NCI-H1092 treated with DMSO at 0.1 percent for 48 hours (cell line): ENCODE results near the gene MIEF2.
A peak's percentile ranks its signal among the peaks of the same experiment; 100 is the strongest.
"Not testable (repeated sequence)": the region's sequence is repeated elsewhere in the genome, so short reads cannot be mapped to it uniquely, and the experiment has no call there.

Experiments
- DNase-seq: peaks from one replicate; lab custom pipeline; 2025; lab: John Stamatoyannopoulos, UW

The MIEF2 gene, protein sequence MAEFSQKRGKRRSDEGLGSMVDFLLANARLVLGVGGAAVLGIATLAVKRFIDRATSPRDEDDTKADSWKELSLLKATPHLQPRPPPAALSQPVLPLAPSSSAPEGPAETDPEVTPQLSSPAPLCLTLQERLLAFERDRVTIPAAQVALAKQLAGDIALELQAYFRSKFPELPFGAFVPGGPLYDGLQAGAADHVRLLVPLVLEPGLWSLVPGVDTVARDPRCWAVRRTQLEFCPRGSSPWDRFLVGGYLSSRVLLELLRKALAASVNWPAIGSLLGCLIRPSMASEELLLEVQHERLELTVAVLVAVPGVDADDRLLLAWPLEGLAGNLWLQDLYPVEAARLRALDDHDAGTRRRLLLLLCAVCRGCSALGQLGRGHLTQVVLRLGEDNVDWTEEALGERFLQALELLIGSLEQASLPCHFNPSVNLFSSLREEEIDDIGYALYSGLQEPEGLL

DNA sequence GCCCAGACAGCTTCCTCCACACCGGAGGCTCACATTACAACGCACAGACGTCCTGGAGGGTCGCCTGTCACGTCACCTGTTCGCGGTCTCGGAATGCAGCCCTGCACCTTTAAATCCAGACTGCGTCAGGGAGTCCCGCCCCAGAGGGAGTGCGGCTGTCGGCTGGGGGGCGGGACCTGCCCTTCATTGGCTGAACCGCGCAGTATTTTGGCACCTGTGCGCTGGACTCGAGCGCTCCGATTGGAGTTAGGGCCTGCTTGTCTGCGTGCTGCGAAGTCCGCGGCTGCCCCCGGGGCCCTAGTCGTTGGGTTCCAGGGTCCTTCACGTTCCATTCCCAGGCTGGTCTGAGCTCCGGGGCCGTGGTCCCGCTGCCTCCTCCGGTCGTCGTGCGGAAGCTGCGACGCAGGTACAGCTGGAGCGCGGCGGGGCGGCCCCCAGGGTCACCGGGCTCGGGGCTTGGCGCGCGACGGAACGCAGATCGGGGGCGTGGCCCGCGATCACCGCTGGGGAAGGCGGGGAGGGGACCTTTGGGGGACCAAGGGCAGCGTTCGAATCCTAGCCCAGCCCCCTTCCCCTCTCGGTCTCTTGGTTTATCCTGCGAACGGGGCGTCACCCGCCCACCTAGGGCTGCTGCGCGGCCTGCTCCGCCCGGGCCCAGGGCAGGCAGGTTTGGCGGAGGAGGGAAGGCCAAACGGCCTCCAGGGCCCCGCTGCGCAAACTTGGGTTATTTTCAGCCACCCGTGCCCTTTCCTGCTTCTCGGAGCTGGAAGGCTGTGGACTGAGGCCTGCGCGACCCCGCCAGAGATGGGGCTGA, at the start of gene MIEF2:
MIEF2 (plus strand) TSS at position 331 of the 814 bp plus-strand sequence. CDS start 2,059 bp downstream, outside the sequence.
- peak; percentile 89 for DNase-seq

DNA sequence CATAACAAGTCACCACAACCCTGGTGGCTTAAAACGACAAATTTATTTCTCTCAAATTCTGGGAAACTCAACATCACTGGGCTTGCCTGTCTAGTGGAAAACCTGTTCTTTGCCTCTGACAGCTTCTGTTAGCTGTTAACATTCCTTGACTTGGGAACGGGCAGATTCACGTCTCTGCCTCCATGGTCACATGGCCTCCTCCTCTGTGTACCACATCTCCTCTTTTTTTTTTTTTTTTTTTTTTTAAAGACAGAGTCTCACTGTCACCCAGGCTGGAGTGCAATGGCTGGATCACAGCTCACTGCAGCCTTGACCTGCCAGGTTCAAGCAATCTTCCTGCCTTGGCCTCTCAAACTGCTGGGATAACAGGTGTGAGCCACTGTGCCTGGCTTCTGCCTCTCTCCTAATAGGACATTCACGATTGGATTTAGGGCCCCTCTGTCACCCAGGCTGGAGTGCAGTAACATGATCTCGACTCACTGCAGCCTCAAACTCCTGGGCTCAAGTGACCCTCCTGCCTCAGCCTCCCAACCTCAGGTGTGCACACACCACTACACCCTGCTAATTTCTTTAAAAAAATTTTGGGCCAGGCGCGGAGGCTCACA, 46.7 kb upstream of the MIEF2 start:
- no peak for DNase-seq

DNA sequence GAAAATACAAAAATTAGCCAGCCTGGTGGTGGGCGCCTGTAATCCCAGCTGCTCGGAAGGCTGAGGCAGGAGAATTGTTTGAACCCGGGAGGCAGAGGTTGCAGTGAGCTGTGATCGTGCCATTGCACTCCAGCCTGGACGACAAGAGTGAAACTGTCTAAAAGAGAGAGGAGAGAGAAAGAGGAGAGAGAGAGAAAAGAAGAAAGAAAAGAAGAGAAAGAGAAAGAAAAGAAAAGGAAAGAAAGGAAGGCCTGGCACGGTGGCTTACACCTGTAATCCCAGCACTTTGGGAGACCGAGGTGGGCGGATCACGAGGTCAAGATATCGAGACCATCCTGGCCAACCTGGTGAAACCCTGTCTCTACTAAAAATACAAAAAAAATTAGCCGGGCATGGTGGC, 43.6 kb upstream of the MIEF2 start:
- not testable (repeated sequence) for DNase-seq

DNA sequence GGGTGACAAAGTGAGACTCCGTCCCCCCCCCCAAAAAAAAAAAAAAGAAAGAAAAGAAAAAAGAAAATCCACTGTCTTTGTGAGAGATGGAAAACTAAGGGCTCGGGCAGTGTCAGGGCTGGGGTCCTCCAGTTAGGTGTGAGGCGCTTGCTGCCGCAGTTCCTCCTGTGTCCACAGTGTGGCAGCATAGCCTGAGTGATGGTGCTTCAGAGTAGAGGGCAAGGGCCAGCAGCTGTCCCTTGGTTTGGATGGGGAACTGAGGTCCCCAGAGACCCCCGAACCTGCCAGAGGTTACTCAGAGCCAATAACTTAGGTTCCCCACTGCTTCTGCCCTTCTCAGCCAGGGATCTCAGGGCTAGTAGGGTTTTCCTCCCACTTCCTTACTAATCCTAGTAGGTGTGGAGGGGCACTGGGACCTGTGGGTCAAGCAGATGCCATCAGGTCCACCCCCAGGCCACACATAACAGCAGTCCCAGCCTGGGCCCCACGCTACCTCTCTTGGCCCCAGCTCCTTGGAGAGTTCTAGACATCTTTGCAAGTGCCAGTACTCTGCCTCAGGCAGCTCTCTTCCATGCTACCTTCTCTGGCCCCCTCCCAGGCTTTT, 42.9 kb upstream of the MIEF2 start:
- DNase-seq: peak; percentile 27

DNA sequence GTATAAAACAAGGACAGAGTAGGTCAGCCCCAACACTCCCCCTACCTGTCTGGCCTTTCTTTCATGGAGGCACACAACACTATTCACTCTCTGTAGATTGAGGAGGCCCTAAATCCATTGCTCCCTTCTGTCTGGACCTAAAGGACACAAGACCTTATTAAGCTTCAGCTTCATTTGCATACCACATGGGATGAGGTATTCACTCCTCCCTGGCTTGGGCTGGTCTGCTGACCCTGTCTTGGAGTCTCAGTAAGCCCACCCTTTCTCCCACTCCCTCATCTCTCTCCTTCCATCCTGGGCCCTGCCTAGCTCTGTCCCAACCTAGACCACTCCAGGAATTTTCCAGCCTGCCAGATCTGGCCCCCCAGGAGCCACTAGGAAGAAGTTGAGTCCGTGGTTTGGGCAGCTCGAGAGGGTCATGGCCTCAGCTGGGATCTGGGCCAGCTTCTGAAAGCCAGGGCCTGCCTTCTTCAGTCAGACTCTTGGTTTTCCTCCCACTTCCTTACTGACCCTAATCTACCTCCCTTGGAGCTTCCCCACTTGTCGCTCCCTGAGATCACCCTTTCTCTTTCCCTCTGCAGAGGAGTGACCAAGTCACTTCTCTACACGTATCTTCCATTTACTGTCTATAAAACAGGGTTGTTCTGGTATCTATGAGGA, 41.6 kb upstream of the MIEF2 start:
- DNase-seq: no peak

DNA sequence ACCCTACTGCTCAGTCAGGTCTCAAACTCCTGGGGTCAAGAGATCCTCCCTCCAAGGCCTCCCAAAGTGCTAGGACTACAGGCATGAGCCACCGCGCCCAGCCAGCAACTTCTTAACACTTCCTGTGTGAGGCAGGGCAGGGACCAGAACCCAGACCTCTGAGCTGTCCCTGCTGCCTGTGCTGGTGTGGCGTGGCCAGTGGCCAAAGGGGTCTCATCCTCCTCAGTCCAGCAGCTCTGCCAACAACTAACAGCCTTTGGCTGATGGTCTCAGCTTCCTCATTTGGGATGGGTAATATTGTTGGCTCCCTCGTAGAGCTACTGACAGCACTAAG, 36.4 kb upstream of the MIEF2 start:
- DNase-seq: no peak

DNA sequence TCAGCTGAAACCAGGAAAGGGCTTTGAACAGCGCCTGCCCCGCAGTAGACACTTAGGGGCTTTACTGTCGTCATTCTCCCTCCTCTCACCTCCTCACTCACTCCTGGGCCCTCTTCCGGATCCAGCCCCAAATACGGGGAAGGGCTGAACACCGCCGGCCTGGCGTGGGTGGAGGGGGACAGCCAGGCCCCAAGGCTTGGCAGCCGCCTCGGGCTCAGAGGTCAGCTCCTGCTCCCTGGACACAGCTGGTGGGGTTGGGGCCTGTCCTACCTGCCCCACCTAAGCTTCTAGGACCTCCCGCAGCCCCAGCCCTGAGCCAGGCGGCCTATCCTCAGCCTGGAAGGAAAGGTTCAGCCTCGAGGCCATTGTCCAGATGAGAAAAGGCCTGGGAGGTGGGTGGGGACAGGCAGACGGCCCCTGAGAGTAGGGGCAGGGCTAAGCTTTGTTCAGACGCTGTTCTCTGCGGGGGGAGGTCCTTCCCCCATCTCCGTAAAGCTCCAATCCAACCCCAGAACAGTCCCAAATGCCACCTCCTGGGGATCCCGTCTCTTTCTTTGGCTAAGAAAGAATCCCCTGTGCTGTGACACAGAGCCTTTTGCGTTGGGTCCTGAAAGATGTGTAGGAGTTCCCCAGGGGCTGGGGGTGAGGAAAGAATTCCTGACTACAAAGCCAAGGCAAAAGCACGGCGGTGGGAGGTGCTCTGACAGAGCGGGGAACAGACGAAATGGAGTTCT, 35.9 kb upstream of the MIEF2 start:
- no peak for DNase-seq

DNA sequence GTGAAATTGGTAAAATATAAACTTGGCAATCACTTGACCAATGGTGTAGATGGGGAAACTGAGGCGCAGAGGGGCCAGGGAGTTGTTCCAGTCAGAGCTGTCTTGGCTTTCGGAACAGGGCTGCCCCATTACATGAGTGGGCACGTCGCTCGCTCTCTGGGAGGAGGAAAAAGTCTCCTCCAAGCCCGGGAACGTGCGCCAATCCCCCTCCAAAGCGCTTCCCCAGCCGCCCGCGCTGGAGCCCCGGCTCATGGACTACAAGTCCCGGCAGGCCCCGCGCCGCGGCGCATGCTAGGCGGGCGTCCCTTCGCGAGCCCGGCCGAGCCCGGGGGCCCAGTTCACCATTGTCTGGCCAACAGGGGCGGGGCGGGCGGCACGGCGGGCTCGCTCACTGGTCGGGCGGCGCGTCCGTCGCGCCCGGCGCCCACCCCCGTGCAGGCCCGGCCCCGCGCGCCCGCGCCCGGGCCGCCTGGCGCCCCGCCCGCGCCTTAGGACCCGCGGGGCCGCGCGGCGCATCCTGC, 35.3 kb upstream of the MIEF2 start, which contains the start of gene LLGL1:
LLGL1 (plus strand) TSS at position 515 of the 521 bp plus-strand sequence. CDS start 48 bp downstream, outside the sequence.
- peak; percentile 79 for DNase-seq

DNA sequence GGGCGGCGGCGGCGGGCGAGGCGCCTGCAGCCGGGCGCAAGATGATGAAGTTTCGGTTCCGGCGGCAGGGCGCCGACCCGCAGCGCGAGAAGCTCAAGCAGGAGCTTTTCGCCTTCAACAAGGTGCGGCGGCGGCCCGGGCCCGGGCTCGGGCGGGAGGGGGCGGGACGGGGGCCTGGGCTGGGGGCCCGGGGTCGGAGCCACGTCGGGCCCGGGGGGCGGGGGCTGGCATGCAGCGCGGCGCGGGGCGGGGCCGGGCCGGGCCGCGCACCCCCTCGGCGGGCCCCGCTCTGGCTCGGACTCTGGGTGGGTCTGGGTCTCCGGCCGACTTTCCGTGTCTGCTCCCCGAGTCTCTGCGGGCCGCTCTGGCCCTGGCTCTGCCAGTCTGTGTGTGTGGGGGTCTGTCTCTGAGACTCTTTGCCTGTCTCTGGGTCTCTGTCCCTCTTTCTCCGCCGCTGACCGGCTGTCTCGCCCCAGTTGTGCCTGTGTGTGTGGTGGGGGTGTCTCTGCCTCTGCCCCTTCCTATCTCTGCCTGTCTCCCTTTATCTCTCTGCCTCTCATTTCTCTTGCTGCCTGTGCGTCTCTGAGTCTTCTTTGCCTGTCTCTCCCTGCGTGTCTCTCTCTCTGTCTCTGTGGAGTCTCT, 34.7 kb upstream of the MIEF2 start:
- DNase-seq: no peak

DNA sequence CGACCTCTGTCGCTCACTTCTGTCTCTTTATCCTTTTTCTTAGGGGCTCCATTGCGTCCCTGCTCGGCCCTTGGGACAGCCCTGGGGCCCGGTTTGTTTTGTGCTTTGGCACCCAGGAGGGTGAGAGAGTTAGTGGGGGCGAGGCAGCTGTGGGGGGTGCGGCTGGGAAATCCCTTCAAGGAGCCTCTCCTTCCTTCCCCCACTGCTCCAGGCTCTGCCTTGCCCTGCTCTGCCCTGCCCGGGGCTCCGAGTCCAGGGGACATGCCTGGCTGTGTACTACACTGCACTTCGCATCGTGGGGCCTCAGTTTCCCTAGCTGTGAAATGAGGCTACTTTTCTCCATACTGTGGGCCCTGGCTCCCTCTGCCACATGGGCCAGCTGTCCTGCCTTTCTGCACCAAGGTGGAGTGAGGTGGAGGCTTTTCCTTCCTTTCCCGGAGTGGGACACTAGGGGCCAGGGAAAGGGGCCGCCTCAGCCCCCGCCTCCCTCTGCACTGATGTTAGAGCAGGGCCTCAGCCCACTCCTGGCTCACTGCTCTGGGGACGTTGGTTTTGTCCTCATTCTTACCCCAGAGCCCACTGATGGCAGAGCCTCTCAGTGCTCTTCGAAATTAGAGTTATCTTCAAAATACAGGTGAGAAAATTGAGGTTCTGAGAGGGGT, 34.0 kb upstream of the MIEF2 start:
- DNase-seq: no peak

DNA sequence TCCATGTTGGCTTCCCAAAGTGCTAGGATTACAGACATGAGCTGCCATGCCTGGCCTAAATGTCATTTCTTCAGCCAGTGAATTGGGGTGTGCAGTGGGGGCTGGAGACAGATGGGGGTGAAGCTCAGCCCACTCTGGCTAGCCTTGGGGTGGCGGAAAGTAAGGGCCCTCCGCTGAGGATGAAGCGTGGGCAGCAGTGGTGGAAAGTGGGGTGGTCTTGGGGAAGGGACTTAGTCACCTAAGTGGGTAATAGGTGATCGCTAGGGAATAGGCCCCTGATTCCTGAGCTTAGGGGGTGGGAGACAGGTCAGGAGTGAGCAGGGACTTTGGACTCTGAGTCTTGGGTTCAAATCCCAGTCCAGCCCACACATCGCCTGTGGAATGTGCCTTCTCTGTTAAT, 32.8 kb upstream of the MIEF2 start:
- no peak for DNase-seq

DNA sequence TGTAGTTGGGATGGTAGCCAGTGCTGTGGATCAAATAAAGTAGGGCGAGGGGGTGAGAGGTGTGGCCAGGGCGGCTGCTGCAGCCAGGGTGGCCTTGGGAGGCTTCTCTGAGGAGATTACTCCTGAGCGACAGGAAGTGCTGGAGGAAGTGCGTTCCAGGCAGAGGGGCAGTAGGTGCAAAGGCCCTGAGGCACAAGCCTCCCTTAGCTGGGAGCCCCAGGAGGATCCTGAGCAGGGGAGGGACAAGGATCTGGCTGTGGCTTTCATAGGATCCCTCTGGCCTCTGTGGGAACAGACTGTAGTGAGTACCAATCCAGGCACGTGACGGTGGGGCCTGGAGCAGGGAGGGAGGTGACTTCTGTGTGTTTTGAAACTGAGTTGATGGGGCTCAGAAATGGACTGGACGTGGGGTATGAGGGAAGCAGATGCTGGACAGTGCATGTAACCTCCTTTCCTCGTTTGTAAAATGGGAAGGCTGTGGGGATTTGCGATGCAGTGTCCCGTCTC, 32.2 kb upstream of the MIEF2 start:
- no peak for DNase-seq

DNA sequence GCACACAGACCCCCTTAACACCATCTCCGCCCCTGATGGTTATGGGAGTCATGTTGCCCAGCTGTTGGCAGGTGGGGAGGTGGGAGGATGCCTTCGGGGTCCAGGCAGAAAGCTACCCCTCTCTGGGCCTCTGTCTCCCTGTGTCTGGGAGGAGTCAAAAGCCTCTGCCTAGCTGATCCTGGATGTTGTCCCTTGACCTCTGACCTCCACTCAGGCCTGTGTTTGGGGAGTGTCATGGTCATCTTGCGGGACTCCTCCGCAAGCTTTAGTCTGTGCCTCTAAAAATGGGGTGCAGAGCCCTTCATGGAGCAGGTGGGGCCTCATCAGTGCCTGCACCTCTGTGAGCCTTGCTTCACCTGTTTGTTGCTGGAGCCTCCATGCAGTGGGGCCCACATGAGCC, 31.2 kb upstream of the MIEF2 start:
- no peak for DNase-seq

DNA sequence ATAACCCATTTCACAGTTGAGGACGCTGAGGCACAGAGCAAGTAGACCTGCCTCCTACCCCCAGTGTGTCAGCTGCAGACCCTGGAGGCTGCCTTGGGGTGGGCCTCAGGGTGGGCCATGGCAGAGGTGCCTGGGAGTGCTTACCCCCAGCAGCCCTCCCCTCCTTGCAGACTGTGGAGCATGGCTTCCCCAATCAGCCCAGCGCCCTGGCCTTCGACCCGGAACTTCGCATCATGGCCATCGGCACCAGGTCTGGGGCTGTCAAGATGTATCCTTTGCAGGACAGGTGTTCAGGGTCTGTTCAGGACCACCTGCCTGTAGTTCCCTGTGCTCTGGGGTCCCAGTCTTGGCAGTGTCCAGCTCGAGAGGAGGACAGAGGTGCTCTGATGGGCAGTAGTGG, 30.7 kb upstream of the MIEF2 start:
- no peak for DNase-seq

DNA sequence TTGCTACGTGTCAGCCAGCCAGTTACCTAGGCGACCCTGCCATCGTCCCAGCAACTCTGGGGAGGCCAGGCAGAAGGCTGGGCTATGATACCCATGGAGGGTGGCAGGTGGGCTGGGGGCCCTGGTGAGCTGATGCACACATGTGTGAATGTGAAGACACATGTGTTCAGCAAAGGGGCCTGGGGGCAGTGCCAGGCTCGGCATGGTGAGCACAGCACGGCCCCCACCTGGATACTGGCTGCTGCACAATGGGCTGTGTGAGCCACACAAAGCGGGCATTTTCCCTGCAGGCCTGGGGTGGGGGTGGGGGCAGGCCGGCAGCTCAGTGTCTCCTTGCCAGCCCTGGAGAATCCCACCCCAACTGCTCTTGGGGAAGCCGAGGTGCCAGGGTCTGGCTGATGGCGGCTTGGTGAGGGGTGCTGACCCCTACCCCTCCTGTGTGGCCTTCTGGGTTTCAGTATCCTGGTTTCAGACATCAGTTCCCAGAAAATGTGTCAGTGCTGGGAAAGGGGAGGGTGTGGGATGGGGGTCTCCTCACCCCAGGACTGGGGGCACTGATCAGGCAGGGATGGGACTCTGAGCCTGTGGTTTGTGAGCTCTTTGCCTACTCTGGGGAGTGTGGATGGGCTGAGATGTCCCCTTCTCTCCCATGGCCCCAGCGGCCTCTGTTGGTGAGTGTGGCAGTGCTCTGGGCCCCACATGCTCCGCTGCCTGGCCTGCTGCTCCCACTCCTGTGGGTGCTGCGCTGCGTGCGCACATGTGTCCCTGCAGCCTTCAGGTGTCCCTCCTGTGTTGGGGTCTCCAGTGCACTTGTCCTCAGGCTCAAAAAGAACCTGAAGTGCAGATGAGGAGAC, 29.9 kb upstream of the MIEF2 start:
- DNase-seq: no peak

DNA sequence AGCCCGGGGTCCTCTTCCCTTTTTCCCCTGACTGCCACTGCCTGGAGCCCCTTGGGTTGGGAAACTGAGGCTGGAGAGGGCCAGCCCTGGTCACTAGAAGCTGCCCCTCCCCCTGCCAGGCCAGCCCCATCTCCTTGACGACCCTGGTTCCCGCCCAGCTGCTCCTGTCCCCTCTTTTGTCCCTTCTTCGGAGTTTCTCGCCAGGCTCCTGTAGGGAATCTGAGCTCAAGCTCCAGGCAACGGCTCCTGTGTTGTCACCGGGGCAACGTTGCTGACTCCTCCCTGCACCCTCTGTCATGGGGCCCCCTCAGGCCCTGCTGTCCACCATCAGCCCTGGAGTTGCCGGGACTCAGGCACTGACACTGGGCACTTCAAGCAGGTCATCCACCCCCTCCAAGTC, 29.3 kb upstream of the MIEF2 start:
- no peak for DNase-seq

DNA sequence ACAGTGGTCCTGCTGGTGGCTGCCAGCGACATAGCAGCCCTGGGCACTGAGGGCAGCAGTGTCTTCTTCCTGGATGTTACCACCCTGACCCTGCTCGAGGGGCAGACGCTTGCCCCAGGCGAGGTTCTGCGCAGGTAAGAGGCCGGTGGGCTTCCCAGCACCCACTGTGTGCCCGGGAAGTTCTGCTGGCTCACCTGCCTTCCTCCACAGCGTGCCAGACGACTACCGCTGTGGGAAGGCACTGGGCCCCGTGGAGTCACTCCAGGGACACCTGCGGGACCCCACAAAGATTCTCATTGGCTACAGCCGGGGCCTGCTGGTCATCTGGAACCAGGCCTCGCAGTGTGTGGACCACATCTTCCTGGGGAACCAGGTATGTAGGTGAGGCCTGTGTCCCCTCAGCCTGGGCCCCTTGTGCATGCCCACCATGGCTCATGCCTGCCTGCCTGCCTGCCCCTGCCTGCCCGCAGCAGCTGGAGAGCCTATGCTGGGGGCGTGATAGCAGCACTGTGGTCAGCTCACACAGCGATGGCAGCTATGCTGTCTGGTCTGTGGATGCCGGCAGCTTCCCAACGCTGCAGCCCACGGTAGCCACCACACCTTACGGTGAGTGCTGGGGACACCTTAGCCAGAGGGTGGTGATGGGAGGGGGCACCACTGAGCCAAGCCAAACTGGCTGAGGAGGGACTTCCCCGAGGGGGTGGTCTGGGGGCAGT, 26.5 kb upstream of the MIEF2 start:
- no peak for DNase-seq

DNA sequence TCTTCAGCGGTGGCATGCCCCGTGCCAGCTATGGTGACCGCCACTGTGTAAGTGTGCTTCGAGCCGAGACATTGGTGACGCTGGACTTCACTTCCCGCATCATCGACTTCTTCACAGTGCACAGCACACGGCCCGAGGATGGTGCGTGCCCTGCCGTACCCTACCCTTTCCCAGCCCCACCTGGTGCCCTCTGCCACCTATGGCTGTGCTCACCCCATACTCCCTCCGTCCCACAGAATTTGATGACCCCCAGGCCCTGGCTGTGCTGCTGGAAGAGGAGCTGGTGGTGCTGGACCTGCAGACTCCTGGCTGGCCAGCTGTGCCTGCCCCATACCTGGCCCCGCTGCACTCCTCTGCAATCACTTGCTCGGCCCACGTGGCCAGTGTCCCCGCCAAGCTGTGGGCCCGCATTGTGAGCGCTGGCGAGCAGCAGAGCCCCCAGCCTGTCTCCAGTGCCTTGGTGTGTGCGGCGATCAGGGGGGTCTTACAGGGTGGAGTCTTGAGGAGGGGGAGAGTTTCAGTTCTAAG, 25.5 kb upstream of the MIEF2 start:
- no peak for DNase-seq
